ENCODE measurements around the gene SCOC. TPM values are rescaled to one million over a fixed set of nuclear protein-coding genes. Genes with fewer than 3 reads are reported as not detected.

The SCOC gene
- total and polyA plus RNA-seq, 2 donors from 2014 or later, result 74.1 to 99.4 TPM

- Histone ChIP-seq H3K27ac (ENCODE audit: low read depth in 2 of 2, low read length in 2 of 2) (peak overlapping the region; percentile 77 to 87), H3K27me3 (ENCODE audit: control insufficient read depth, insufficient read depth, low read length) (no peaks in the 10 kb centered on the region), H3K4me3 (ENCODE audit: low read length in 3 of 3) (peak overlapping the region; percentile 70 to 83 (median 80)), H3K9me3 (ENCODE audit: control insufficient read depth in 2 of 3, insufficient read depth in 1 of 3, low read length in 3 of 3) (no peaks in the 10 kb centered on the region), H3K4me1 (ENCODE audit: control insufficient read depth in 2 of 3, insufficient read depth in 2 of 3, low read depth in 1 of 3, low read length in 3 of 3) (peaks cover 7% of the 10 kb centered on the region in 3 donors), H3K36me3 (ENCODE audit: control insufficient read depth in 2 of 3, insufficient read depth in 3 of 3, low read length in 3 of 3) (no peaks in the 10 kb centered on the region), H3K9ac (ENCODE audit: low read length in 3 of 3) (peak overlapping the region; percentile 55 to 86 (median 70))
- TF ChIP-seq, protein P1, sequence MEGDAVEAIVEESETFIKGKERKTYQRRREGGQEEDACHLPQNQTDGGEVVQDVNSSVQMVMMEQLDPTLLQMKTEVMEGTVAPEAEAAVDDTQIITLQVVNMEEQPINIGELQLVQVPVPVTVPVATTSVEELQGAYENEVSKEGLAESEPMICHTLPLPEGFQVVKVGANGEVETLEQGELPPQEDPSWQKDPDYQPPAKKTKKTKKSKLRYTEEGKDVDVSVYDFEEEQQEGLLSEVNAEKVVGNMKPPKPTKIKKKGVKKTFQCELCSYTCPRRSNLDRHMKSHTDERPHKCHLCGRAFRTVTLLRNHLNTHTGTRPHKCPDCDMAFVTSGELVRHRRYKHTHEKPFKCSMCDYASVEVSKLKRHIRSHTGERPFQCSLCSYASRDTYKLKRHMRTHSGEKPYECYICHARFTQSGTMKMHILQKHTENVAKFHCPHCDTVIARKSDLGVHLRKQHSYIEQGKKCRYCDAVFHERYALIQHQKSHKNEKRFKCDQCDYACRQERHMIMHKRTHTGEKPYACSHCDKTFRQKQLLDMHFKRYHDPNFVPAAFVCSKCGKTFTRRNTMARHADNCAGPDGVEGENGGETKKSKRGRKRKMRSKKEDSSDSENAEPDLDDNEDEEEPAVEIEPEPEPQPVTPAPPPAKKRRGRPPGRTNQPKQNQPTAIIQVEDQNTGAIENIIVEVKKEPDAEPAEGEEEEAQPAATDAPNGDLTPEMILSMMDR (IDR thresholded peaks at IDR 0.05; ENCODE audit: borderline replicate concordance, extremely low read depth, insufficient read depth), result no peak
- FAIRE-seq, result no peak
- DNase-seq, result no peak
- intact Hi-C loops (cut with DNase I), result no loop called here
These were observed 658 bp downstream of the SCOC start for GRCh38 chr4:140374130-140374477.

DNA sequence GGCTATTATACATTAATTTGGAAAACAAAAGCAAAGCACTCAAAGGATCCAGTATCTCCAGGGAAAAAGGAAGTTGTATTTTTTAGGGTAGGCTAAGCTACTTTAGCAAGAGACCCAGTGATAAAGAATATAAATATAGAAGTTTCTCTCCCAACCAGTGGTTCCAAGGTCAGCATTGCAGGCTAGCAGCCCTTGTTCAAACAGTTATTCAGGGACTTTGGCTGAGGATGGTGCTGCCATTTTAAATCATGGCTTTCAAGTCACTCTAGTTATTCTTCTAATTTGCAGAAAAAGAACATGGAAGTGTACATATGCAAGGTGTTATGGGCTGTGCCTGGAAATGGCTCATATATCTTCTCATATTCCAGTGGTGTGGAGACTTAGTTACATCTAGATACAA is 9.3 kb downstream of the SCOC start:
- TF ChIP-seq, protein P1 (IDR thresholded peaks at IDR 0.05; ENCODE audit: borderline replicate concordance, extremely low read depth, insufficient read depth), result no peak
- H3K36me3 ChIP-seq (ENCODE audit: control insufficient read depth in 2 of 3, insufficient read depth in 3 of 3, low read length in 3 of 3), result peaks cover 0 to 5% (median 0%) of the 10 kb centered on the region in 3 donors
- DNase-seq (no peak), FAIRE-seq (no peak)
- no peak overlapping the region for H3K4me3 ChIP-seq (ENCODE audit: low read length in 3 of 3)
- H3K9me3 ChIP-seq (ENCODE audit: control insufficient read depth in 2 of 3, insufficient read depth in 1 of 3, low read length in 3 of 3), result no peaks in the 10 kb centered on the region
- intact Hi-C loops (cut with DNase I), result no loop called here
- no peaks in the 10 kb centered on the region for H3K4me1 ChIP-seq (ENCODE audit: control insufficient read depth in 2 of 3, insufficient read depth in 2 of 3, low read depth in 1 of 3, low read length in 3 of 3)
- no peaks in the 10 kb centered on the region for H3K27me3 ChIP-seq (ENCODE audit: control insufficient read depth, insufficient read depth, low read length)
- H3K27ac ChIP-seq (ENCODE audit: low read depth in 2 of 2, low read length in 2 of 2), result no peak overlapping the region
- H3K9ac ChIP-seq (ENCODE audit: low read length in 3 of 3), result no peak overlapping the region

DNA sequence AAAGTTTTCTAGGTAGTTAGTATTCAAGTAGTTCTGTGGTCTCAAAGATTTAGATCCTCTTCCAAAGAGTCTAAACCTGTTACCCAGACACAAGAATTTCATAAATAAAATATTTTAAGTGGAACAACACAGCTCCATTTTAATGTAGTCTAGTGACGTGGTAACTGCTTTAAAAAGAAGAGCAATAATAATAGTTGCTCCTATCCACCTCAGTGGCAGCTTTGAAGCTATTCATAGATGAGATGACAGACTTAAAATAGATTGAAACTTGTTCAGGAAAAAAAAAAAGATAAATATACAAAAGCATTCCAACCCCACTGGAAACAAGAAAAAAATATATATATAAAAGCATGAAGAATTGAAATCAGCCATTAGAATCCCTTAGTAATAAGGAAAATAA is 14.6 kb downstream of the SCOC start:
- FAIRE-seq, result no peak
- H3K27me3 ChIP-seq (ENCODE audit: control insufficient read depth, insufficient read depth, low read length), result no peaks in the 10 kb centered on the region
- H3K36me3 ChIP-seq (ENCODE audit: control insufficient read depth in 2 of 3, insufficient read depth in 3 of 3, low read length in 3 of 3), result peaks cover 0 to 2% (median 0%) of the 10 kb centered on the region in 3 donors
- H3K9ac ChIP-seq (ENCODE audit: low read length in 3 of 3), result no peak overlapping the region
- no peaks in the 10 kb centered on the region for H3K9me3 ChIP-seq (ENCODE audit: control insufficient read depth in 2 of 3, insufficient read depth in 1 of 3, low read length in 3 of 3)
- TF ChIP-seq, protein P1 (IDR thresholded peaks at IDR 0.05; ENCODE audit: borderline replicate concordance, extremely low read depth, insufficient read depth), result no peak
- no peak overlapping the region for H3K4me3 ChIP-seq (ENCODE audit: low read length in 3 of 3)
- H3K27ac ChIP-seq (ENCODE audit: low read depth in 2 of 2, low read length in 2 of 2), result no peak overlapping the region
- no peak for DNase-seq
- H3K4me1 ChIP-seq (ENCODE audit: control insufficient read depth in 2 of 3, insufficient read depth in 2 of 3, low read depth in 1 of 3, low read length in 3 of 3), result no peaks in the 10 kb centered on the region
- intact Hi-C loops (cut with DNase I), result no loop called here

- Histone ChIP-seq H3K9me3 (ENCODE audit: control insufficient read depth in 2 of 3, insufficient read depth in 1 of 3, low read length in 3 of 3) (no peaks in the 10 kb centered on the region), H3K36me3 (ENCODE audit: control insufficient read depth in 2 of 3, insufficient read depth in 3 of 3, low read length in 3 of 3) (no peaks in the 10 kb centered on the region), H3K27me3 (ENCODE audit: control insufficient read depth, insufficient read depth, low read length) (no peaks in the 10 kb centered on the region), H3K4me3 (ENCODE audit: low read length in 3 of 3) (no peak overlapping the region), H3K27ac (ENCODE audit: low read depth in 2 of 2, low read length in 2 of 2) (no peak overlapping the region), H3K9ac (ENCODE audit: low read length in 3 of 3) (no peak overlapping the region), H3K4me1 (ENCODE audit: control insufficient read depth in 2 of 3, insufficient read depth in 2 of 3, low read depth in 1 of 3, low read length in 3 of 3) (no peaks in the 10 kb centered on the region)
- FAIRE-seq (no peak), DNase-seq (no peak)
- TF ChIP-seq, protein P1 (IDR thresholded peaks at IDR 0.05; ENCODE audit: borderline replicate concordance, extremely low read depth, insufficient read depth), result no peak
- intact Hi-C loops (cut with DNase I), result no loop called here
These were observed 22.2 kb downstream of the SCOC start for GRCh38 chr4:140395668-140396067.

Measured in kidney (tissue), 14 donors.